GM23338 (cell line): ENCODE measurements around the gene PHF21A.

ENCODE experiments used
- CTCF ChIP-seq, 2 experiments: fragments of 200-600 bp in 1 of 2; sonication (generic) in 1 of 2; conservative IDR thresholded peaks; 2 replicates each; pipeline versions ENCODE4 v1.5.1 to v1.6.1; 2016 to 2017; ENCODE audit warnings: antibody characterized with exemption in 2 of 2, low read depth in 2 of 2, mild to moderate bottlenecking in 2 of 2, moderate library complexity in 1 of 2
- EZH2 ChIP-seq: fragments of 200-600 bp; sonication (generic); IDR thresholded peaks from one replicate; pipeline ENCODE4 v1.8.0; 2017; ENCODE audit warnings: antibody characterized with exemption, mild to moderate bottlenecking, low read depth; ENCODE audit not compliant: unreplicated experiment
- EZH2phosphoT487 ChIP-seq: fragments of 200-600 bp; sonication (generic); IDR thresholded peaks from one replicate; pipeline ENCODE4 v1.8.1; 2018; ENCODE audit warnings: antibody characterized with exemption; ENCODE audit not compliant: unreplicated experiment
- TF ChIP-seq, protein P1 (sequence below): IDR thresholded peaks from one replicate; pipeline ENCODE4 v1.6.1; 2018; ENCODE audit warnings: antibody characterized with exemption; ENCODE audit not compliant: unreplicated experiment

DNA sequence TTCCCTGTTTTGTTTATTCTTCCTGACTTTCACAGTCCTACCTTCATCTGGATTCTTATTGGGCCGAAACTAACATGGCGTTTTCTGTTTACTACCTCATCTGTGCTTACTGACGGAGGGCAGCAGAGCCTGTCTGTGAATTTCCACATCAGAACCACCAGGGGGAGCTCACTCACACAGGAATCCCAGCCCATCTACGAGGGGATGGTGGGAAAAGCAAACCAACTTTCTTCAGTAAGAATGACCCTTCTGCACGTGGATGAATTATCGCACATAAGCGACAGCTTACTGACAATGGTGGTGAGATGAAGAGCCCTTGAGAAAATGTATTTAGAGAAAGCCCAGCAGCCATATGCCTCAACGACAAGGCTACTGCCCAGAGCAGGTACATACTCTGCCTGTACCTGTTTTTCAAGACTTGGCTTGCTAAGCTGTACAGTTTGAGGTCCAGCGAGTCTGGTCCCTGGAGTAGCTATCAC is 156.3 kb downstream of the PHF21A start:
- TF ChIP-seq CTCF (conservative IDR thresholded peaks at IDR 0.05; ENCODE audit: low read depth in 2 of 2) (peak; percentile 97 to 98), EZH2phosphoT487 (no peak), EZH2 (no peak)
- TF ChIP-seq, protein P1, sequence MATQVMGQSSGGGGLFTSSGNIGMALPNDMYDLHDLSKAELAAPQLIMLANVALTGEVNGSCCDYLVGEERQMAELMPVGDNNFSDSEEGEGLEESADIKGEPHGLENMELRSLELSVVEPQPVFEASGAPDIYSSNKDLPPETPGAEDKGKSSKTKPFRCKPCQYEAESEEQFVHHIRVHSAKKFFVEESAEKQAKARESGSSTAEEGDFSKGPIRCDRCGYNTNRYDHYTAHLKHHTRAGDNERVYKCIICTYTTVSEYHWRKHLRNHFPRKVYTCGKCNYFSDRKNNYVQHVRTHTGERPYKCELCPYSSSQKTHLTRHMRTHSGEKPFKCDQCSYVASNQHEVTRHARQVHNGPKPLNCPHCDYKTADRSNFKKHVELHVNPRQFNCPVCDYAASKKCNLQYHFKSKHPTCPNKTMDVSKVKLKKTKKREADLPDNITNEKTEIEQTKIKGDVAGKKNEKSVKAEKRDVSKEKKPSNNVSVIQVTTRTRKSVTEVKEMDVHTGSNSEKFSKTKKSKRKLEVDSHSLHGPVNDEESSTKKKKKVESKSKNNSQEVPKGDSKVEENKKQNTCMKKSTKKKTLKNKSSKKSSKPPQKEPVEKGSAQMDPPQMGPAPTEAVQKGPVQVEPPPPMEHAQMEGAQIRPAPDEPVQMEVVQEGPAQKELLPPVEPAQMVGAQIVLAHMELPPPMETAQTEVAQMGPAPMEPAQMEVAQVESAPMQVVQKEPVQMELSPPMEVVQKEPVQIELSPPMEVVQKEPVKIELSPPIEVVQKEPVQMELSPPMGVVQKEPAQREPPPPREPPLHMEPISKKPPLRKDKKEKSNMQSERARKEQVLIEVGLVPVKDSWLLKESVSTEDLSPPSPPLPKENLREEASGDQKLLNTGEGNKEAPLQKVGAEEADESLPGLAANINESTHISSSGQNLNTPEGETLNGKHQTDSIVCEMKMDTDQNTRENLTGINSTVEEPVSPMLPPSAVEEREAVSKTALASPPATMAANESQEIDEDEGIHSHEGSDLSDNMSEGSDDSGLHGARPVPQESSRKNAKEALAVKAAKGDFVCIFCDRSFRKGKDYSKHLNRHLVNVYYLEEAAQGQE: no peak
